GM18519 (cell line): ENCODE results near the gene DGKB.

Experiments
- ATAC-seq: cut with Tn5 transposase; IDR thresholded peaks from one replicate; pipeline ENCODE4 v1.9.1; 2021; ENCODE audit warnings: mild to moderate bottlenecking, moderate library complexity; ENCODE audit not compliant: unreplicated experiment, low FRiP score

DGKB gene

GRCh38 chr7:14414274-14414986 is 488.1 kb downstream of the DGKB start:
- no peak for ATAC-seq

GRCh38 chr7:14407246-14408015 is 495.1 kb downstream of the DGKB start:
- no peak for ATAC-seq

GRCh38 chr7:14403587-14403986 is 499.0 kb downstream of the DGKB start:
- no peak for ATAC-seq

GRCh38 chr7:14400271-14400670 is 502.3 kb downstream of the DGKB start:
- ATAC-seq, result no peak

GRCh38 chr7:14398526-14398925 is 504.0 kb downstream of the DGKB start:
- no peak for ATAC-seq

GRCh38 chr7:14395860-14396259 is 506.7 kb downstream of the DGKB start:
- ATAC-seq, result no peak

GRCh38 chr7:14394786-14395185 is 507.8 kb downstream of the DGKB start:
- ATAC-seq, result no peak

- ATAC-seq, result no peak
Measured at GRCh38 chr7:14389595-14389994, 513.0 kb downstream of the DGKB start.

- no peak for ATAC-seq
Measured at GRCh38 chr7:14389181-14389591, 513.4 kb downstream of the DGKB start.

GRCh38 chr7:14385074-14385473 is 517.5 kb downstream of the DGKB start:
- no peak for ATAC-seq

GRCh38 chr7:14381936-14382335 is 520.6 kb downstream of the DGKB start:
- ATAC-seq, result no peak

- no peak for ATAC-seq
Measured at GRCh38 chr7:14381306-14381705, 521.2 kb downstream of the DGKB start.

GRCh38 chr7:14380881-14381280 is 521.7 kb downstream of the DGKB start:
- ATAC-seq, result no peak

GRCh38 chr7:14377646-14378266 is 524.8 kb downstream of the DGKB start:
- no peak for ATAC-seq

- ATAC-seq, result no peak
Measured at GRCh38 chr7:14376711-14377110, 525.8 kb downstream of the DGKB start.

- no peak for ATAC-seq
Measured at GRCh38 chr7:14375998-14376397, 526.6 kb downstream of the DGKB start.

- ATAC-seq, result no peak
Measured at GRCh38 chr7:14374336-14374735, 528.2 kb downstream of the DGKB start.

GRCh38 chr7:14368285-14368684 is 534.3 kb downstream of the DGKB start:
- no peak for ATAC-seq

GRCh38 chr7:14351167-14351566 is 551.4 kb downstream of the DGKB start:
- ATAC-seq, result no peak

GRCh38 chr7:14341200-14341775 is 561.3 kb downstream of the DGKB start:
- no peak for ATAC-seq

- ATAC-seq, result no peak
Measured at GRCh38 chr7:14340393-14341074, 562.0 kb downstream of the DGKB start.
